ENCODE data around the gene RCAN2. TPM values are rescaled to one million over a fixed set of nuclear protein-coding genes. Genes with fewer than 3 reads are reported as not detected.

RCAN2 gene
- total and polyA plus RNA-seq, 7 donors, result 5.0 to 22.7 (median 9.1) TPM

- Histone ChIP-seq H3K9me3 (no peaks in the 10 kb centered on the region), H3K4me3 (no peak overlapping the region), H3K36me3 (no peaks in the 10 kb centered on the region), H3K4me1 (peaks cover 0 to 4% (median 3%) of the 10 kb centered on the region in 4 donors), H3K27me3 (peaks cover 0 to 7% (median under 1%) of the 10 kb centered on the region in 3 donors), H3K27ac (no peak overlapping the region)
- TF ChIP-seq POLR2A (IDR thresholded peaks at IDR 0.05) (no peak), CTCF (IDR thresholded peaks at IDR 0.05) (no peak), POLR2AphosphoS5 (IDR thresholded peaks at IDR 0.05) (no peak), EP300 (IDR thresholded peaks at IDR 0.05) (no peak)
- WGBS, 2 donors, result 76 to 87% methylated on average over 3 of the region's 3 CpGs
- no peak for DNase-seq
- intact Hi-C loops (cut with DNase I), result no loop called here
Observed at GRCh38 chr6:46175976-46176375, 315.3 kb downstream of the RCAN2 start.

GRCh38 chr6:46175446-46175845 lies 315.8 kb downstream of the RCAN2 start:
- DNase-seq, result no peak
- Histone ChIP-seq H3K4me3 (no peak overlapping the region), H3K27me3 (peaks cover 0 to 13% (median 6%) of the 10 kb centered on the region in 3 donors), H3K27ac (no peak overlapping the region), H3K9me3 (no peaks in the 10 kb centered on the region), H3K36me3 (no peaks in the 10 kb centered on the region), H3K4me1 (peaks cover 0 to 9% (median 9%) of the 10 kb centered on the region in 4 donors)
- intact Hi-C loops (cut with DNase I), result no loop called here
- WGBS, 2 donors, result 75 to 85% methylated on average over 4 of the region's 4 CpGs
- TF ChIP-seq EP300 (IDR thresholded peaks at IDR 0.05) (no peak), POLR2A (IDR thresholded peaks at IDR 0.05) (no peak), POLR2AphosphoS5 (IDR thresholded peaks at IDR 0.05) (no peak), CTCF (IDR thresholded peaks at IDR 0.05) (no peak)

GRCh38 chr6:46174904-46175303 lies 316.3 kb downstream of the RCAN2 start:
- Histone ChIP-seq H3K27me3 (peaks cover 0 to 15% (median 7%) of the 10 kb centered on the region in 3 donors), H3K4me3 (no peak overlapping the region), H3K9me3 (no peaks in the 10 kb centered on the region), H3K36me3 (no peaks in the 10 kb centered on the region), H3K27ac (no peak overlapping the region), H3K4me1 (peaks cover 0 to 14% (median 10%) of the 10 kb centered on the region in 4 donors)
- TF ChIP-seq EP300 (IDR thresholded peaks at IDR 0.05), result no peak
- intact Hi-C loops (cut with DNase I), result no loop called here
- no peak for DNase-seq
- WGBS, 2 donors, result 44 to 63% methylated on average over 3 of the region's 3 CpGs

GRCh38 chr6:46172176-46172575 lies 319.1 kb downstream of the RCAN2 start:
- Histone ChIP-seq H3K9me3 (no peaks in the 10 kb centered on the region), H3K4me3 (no peak overlapping the region), H3K27me3 (peaks cover 0 to 15% (median 7%) of the 10 kb centered on the region in 3 donors), H3K4me1 (peaks cover 0 to 14% (median 10%) of the 10 kb centered on the region in 4 donors), H3K36me3 (no peaks in the 10 kb centered on the region), H3K27ac (no peak overlapping the region)
- WGBS, 2 donors, result 85 to 90% methylated on average over 4 of the region's 4 CpGs
- intact Hi-C loops (cut with DNase I), result no loop called here
- no peak for DNase-seq
- TF ChIP-seq CTCF (IDR thresholded peaks at IDR 0.05), result no peak
- TF ChIP-seq POLR2AphosphoS5 (IDR thresholded peaks at IDR 0.05), result no peak
- TF ChIP-seq EP300 (IDR thresholded peaks at IDR 0.05), result no peak
- TF ChIP-seq POLR2A (IDR thresholded peaks at IDR 0.05), result no peak

Other genes with a start within 250 kb of the RCAN2 start
- gene CYP39A1, start 161.4 kb upstream of the RCAN2 start, total RNA-seq, result 1 to 10 TPM; 1.8 to 7.7 (median 4.5) TPM
- 1 to 10 TPM; 1.6 to 3.0 (median 2.4) TPM for gene CYP39A1, start 161.4 kb upstream of the RCAN2 start, polyA plus RNA-seq
- 10 to 100 TPM; 25.0 to 54.6 (median 38.2) TPM for gene SLC25A27, start 161.5 kb upstream of the RCAN2 start, total RNA-seq
- 1 to 10 TPM in 2 of 3 donors, not detected in 1; 4.2 to 4.9 TPM for gene SLC25A27, start 161.5 kb upstream of the RCAN2 start, polyA plus RNA-seq
- gene TDRD6, start 196.4 kb upstream of the RCAN2 start, total RNA-seq, result 1 to 10 TPM in 2 of 4 donors, under 1 TPM in 2; 0.49 to 1.9 (median 1.4) TPM
- under 1 TPM in 2 of 3 donors, not detected in 1; under 0.01 to 0.10 TPM for gene TDRD6, start 196.4 kb upstream of the RCAN2 start, polyA plus RNA-seq
- gene PLA2G7, start 243.9 kb upstream of the RCAN2 start, total RNA-seq, result 1 to 10 TPM in 1 of 4 donors, under 1 TPM in 1, not detected in 2; 0.49 to 1.1 TPM
- 10 to 100 TPM in 1 of 3 donors, 1 to 10 TPM in 2; 6.6 to 43.0 (median 8.7) TPM for gene PLA2G7, start 243.9 kb upstream of the RCAN2 start, polyA plus RNA-seq